SKM-1 treated with dmso at 0.1 percent for 144 hours (cell line): Measurements from ENCODE around the gene TRIM17.

Source experiments
- DNase-seq: peaks from one replicate; lab custom pipeline; 2025; ENCODE audit not compliant: unreplicated experiment; lab: John Stamatoyannopoulos, UW

TRIM17 gene

GRCh38 chr1:228381356-228381755 is 35.3 kb downstream of the TRIM17 start:
- no peak for DNase-seq

GRCh38 chr1:228379666-228380065 is 37.0 kb downstream of the TRIM17 start:
- no peak for DNase-seq

DNA sequence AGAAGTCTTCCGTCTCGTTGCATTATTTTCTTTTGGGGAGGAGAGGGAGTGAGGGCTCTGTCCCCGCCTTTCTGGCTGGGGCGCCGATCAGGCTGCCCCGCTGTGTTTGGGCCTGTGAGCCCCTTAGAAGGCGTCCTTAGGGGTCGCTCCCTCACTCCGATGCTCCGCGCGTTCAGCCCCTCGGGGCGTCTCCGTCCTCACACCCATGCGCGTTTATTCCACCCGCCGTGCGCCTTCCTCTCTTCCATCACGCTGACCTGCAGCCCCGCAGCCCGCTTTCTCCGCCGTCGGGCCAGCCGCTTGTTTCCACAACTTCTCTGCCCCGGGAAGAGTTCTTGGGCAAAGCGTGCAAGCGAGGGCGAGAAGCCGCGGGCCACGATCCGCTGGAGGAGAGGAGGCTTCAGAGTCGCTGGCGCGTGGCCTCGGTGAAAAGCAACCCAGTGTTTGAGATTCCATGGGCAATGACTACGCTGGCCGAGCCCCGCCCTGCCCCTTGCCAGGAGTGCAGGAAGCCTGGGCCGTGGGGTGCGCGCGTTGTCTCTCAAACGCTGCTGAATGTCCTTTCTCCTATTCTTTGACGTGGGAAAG is 37.7 kb downstream of the TRIM17 start:
- DNase-seq = no peak

DNA sequence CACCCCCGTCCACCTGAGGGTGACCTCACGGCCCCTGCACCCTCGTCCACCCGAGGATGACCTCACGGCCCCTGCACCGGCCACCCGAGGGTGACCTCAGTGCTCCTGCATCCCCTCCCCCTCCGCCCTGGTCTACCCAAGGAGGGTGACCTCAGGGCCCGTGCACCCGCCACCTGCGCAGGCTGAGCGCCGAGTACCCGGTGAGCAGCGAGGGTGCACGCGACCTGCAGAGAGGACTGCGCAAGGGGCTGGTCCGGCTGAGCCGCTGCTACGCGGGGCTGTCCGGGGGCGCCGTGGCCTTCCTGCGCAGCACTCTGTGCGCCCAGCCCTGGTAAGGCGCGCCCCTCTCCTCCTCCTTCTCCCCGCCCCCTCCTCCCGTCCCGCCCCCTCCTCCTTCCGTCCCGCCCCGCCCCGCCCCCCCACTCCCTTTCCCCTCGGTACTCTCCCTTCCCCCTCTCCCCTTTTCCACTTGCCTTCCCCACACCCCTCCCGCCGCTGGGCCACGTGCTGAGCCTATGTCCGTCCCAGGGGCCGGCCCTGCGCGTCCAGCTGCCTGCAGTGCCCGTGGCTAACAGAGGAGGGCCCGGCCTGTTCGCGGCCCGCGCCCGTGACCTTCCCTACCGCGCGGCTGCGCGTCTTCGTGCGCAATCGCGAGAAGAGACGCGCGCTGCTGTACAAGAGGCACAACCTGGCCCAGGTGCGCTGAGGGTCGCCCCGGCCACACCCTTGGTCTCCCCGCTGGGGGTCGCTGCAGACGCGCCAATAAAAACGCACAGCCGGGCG is 38.4 kb downstream of the TRIM17 start:
- peak; percentile 40 for DNase-seq

- no peak for DNase-seq
These were observed 39.0 kb downstream of the TRIM17 start for GRCh38 chr1:228377664-228378089.

GRCh38 chr1:228376651-228377631 is 39.7 kb downstream of the TRIM17 start:
- DNase-seq = no peak

GRCh38 chr1:228376262-228376628 is 40.4 kb downstream of the TRIM17 start:
- no peak for DNase-seq

DNA sequence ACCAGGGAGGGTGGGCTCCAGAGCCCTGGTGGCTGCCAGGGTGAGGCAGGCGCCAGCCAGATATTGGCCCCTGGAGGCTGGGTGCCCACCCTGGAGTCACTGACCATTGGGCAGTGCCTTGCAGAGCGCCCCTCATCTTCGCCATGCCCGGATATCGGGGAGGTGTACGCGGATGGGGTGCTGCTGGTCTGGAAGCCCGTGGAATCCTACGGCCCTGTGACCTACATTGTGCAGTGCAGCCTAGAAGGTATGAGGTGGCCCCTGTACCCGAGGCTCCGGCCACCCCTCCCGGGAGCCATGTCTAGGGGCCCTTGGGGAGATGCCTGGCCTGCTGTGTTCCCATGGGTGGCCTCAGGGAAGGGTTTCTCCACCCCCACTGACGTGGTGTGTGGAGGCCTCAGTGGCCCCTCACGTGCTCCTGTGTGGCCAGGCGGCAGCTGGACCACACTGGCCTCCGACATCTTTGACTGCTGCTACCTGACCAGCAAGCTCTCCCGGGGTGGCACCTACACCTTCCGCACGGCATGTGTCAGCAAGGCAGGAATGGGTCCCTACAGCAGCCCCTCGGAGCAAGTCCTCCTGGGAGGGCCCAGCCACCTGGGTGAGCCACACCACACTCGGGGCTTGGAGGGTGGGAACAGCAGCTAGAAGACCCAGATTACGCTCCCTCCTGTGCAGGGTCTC is 40.9 kb downstream of the TRIM17 start:
- no peak for DNase-seq

GRCh38 chr1:228374711-228375577 is 41.7 kb downstream of the TRIM17 start:
- no peak for DNase-seq

GRCh38 chr1:228373681-228374571 is 42.7 kb downstream of the TRIM17 start:
- no peak for DNase-seq

DNA sequence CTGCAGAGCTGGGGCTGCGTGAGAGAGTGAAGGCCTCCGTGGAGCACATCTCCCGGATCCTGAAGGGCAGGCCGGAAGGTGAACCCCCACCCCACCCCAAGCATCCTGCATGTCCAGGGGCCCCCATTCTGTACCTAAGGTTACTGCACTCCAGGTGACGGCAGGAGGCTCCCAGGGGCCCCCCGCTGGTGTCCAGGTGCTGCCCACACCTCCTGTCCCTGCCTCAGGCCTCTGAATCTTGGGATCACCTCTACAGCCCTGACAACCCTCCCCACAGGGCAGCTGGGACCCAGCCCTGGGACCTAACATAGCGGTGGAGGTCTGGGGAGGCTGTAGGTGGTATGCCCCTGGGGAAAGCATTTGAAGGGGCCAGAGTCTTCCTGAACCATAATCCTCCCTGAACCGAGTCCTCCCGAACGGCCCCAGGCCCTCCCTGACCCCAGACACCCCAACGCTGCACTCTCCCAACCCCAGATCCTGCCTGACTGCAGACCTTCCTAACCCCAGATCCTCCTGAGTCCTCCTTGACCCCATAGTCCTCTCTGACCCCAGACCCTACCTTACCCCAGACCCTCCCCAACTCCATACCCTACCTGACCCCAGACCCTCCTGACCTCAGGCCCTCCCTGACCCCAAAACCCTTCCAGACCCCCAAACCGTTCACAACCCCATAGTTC is 43.5 kb downstream of the TRIM17 start:
- DNase-seq = no peak

DNA sequence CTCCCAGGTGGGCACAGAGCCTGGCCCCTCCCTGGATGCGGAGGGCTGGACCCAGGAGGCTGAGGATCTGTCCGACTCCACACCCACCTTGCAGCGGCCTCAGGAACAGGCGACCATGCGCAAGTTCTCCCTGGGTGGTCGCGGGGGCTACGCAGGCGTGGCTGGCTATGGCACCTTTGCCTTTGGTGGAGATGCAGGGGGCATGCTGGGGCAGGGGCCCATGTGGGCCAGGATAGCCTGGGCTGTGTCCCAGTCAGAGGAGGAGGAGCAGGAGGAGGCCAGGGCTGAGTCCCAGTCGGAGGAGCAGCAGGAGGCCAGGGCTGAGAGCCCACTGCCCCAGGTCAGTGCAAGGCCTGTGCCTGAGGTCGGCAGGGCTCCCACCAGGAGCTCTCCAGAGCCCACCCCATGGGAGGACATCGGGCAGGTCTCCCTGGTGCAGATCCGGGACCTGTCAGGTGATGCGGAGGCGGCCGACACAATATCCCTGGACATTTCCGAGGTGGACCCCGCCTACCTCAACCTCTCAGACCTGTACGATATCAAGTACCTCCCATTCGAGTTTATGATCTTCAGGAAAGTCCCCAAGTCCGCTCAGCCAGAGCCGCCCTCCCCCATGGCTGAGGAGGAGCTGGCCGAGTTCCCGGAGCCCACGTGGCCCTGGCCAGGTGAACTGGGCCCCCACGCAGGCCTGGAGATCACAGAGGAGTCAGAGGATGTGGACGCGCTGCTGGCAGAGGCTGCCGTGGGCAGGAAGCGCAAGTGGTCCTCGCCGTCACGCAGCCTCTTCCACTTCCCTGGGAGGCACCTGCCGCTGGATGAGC is 44.3 kb downstream of the TRIM17 start:
- DNase-seq = no peak

- DNase-seq = no peak
These were observed 44.9 kb downstream of the TRIM17 start for GRCh38 chr1:228371741-228372182.

- no peak for DNase-seq
These were observed 45.5 kb downstream of the TRIM17 start for GRCh38 chr1:228370941-228371740.

DNA sequence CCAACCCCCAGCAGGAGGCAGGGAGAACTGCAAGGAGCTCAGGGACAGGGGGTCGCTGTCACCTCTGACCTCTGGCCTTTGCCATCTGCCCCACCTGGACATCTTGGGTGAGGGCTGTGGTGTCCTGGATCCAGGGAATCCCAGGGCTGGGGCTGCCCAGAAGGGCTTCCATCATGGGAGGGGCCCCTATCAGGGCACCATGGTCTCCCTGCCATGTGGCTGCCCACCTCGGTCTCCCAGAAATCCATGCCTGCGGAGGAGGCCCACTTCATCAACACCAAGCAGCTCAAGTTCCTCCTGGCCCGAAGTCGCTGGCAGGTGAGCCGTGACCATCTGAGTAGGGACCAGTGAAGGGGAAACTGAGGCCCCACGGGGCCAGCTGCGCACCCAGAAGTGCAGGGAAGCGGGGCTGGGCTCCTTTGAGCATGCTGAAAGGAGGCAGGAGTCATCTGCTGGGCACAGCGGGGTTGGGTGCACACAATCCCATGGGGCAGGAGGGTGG is 46.2 kb downstream of the TRIM17 start:
- DNase-seq = no peak

DNA sequence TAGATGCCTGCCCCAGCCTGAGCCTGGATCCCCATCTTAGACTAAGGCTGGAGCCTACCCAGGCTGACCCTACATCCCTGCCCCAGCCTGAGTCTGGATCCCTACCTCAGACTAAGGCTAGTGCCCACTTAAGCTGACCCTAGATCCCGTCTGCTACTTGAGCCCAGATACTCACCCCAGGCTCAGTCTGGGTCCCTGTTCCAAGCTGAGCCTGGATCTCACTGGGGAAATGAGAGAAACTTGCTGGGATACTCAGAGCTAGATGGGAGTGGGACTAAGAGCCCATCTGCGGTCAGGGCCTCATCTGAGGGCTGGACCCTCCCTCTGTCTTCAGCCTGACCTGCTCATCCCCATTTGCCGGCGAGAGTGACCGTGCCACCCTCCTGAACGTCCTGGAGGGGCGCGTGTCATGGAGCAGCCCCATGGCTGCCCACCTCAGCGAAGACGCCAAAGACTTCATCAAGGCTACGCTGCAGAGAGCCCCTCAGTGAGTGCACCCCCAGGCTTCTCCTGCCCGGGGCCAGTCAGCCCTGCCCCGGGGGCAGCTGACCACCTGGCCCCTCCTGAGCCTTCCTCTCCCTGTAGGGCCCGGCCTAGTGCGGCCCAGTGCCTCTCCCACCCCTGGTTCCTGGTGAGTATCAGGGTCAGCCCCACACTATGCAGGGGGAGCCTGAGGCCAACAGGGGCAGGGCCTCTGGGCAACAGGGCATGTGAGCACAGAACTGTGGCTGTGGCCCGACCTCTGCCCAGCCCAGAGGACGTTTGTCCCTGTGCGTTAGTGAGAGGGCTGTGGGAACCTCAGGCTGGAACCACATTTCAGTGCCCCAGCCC is 46.8 kb downstream of the TRIM17 start:
- no peak for DNase-seq
